Stimulated activated CD8-positive, alpha-beta memory T cell treated with anti-CD3 and anti-CD28 coated beads, Interleukin-2, amount 100 ng/mL, for 1 hour (primary cell): ENCODE data around the gene EPHA3.
"Not testable (repeated sequence)": the region's sequence is repeated elsewhere in the genome, so short reads cannot be mapped to it uniquely, and the experiment has no call there.

ENCODE experiments used
- DNase-seq, 2 donors: peaks; one replicate each; pipeline ENCODE4 v3.0.0-alpha.2; 2020; ENCODE audit warnings: low read depth in 2 of 2

EPHA3 gene

DNA sequence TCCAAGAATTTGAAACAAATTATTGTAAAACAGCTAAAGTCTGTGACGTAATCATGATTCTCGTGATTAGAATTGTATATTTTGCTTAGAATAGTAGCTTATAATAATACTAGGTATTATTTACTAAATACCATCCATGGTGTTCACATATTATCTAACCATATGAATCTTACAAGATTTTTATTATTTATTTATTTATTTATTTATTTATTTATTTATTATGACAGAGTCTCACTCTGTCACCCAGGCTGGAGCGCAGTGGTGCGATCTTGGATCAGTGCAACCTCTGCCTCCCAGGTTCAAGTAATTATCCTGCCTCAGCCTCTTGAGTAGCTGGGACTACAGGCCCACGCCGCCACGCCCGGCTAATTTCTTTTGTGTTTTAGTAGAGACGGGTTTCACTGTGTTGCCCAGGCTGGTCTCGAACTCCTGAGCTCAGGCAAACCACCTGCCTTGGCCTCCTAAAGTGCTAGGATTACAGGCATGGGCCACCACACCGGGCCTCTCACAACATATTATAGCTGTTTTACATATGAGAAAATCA is 173.5 kb downstream of the EPHA3 start:
- no peak for DNase-seq

- no peak for DNase-seq
Measured at GRCh38 chr3:89287902-89288508, 180.6 kb downstream of the EPHA3 start.

GRCh38 chr3:89289574-89290190 is 182.3 kb downstream of the EPHA3 start:
- no peak for DNase-seq

DNA sequence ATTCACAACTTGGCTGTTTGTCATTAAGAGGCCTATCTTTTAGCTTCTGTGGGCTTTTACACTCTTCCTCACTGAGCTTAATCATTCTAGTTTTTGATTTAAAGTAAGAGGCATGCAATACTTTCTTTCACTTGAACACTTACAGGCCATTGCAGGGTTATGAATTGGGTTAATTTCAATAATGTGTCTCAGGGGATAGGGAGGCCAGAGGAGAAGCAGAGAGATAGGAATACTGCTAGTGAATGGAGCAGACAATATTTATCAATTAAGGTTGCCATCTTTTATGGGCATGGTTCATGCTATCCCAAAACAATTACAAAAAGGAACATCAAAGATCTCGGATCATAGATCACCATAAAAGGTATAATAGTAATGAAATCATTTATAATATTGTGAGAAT is 189.8 kb downstream of the EPHA3 start:
- no peak for DNase-seq

- no peak for DNase-seq
Measured at GRCh38 chr3:89300526-89300925, 193.1 kb downstream of the EPHA3 start.

DNA sequence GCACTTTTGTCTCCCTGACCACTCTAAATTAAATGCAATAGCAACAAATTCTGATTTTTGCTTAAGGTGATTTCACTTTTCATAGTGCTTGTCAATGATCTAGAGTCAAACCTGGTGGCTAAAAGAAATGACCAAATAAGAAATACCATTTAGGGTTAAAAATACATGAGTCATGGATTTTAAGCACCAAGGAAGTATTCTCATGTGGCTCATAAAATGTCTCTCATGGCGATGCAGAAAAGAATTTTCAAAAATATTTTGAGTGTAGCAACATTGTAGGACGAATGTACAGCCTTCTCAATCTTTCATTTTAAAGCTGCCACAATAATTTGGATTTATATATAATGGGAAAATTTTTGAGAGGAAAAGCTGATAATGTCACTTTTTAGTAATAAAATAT is 193.6 kb downstream of the EPHA3 start:
- no peak for DNase-seq

GRCh38 chr3:89303701-89304100 is 196.3 kb downstream of the EPHA3 start:
- DNase-seq = no peak

DNA sequence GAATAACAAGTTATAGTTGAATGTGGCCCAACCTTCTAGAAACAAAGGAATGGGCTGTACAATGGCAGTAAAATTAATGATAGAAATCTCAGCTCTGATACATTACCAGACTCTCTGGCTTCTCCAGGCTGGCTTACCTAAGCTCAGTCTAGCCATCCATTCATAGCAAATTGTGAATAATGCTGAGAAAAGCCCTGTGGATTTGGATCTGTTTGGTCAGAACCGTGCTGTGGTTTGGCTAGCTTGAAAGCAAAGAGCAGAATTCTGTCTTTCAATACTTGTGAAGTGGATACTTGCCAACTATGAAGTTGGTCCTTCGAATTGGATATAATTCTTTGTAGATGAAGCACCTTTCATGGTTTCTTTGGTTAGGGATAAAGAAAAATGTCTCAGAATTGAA is 199.1 kb downstream of the EPHA3 start:
- no peak for DNase-seq

- DNase-seq = no peak
Measured at GRCh38 chr3:89311581-89311980, 204.2 kb downstream of the EPHA3 start.

- DNase-seq = no peak
Measured at GRCh38 chr3:89312141-89312540, 204.7 kb downstream of the EPHA3 start.

DNA sequence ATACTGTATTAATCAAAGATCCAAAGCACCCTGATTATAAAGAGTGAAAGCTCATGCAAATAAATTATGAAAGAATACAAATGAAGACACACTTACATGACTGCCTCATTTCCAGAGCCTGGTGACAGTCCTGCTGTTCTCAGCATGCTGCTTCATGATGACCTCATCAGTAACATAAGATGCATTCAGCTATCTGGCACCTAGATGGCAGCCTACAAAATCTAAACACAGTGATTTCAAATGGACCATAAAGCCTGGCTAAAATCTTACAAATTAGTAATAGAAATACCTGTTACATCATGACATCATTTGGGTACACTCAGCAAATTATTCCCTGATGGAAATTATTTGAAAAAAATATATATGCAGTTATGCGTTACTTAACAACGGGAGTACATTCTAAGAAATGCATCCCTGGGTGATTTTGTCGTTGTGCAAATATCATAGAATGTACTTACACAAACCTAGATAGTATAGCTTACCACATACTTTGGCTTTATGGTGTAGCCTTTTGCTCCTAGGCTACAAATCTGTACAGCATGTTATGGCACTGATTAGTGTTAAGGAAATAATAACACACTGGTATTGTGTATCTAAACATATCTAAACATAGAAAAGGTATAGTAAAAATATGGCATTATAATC is 207.2 kb downstream of the EPHA3 start:
- DNase-seq = no peak

- DNase-seq = no peak
Measured at GRCh38 chr3:89315750-89316470, 208.5 kb downstream of the EPHA3 start.

DNA sequence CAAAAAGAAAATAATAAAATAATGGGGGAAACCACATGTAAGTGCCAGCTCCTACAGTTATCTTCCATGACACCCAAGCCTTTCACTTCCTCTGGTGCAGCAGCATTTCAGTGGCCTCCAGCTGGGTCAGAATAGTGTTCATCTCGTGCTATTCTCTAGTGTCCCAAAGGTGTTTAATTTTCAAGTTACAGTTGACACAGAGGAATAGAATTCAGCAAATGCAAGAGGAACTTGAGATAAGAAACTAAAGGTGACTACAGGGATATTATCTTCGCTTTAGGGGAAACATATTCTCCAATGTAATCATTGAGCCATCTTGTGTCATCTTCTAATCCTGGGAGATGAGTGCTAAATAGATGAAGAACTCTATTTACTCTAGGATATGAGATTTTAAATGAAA is 212.8 kb downstream of the EPHA3 start:
- no peak for DNase-seq

GRCh38 chr3:89326997-89327396 is 219.6 kb downstream of the EPHA3 start:
- DNase-seq = no peak

- DNase-seq = no peak
Measured at GRCh38 chr3:89332386-89332785, 225.0 kb downstream of the EPHA3 start.

DNA sequence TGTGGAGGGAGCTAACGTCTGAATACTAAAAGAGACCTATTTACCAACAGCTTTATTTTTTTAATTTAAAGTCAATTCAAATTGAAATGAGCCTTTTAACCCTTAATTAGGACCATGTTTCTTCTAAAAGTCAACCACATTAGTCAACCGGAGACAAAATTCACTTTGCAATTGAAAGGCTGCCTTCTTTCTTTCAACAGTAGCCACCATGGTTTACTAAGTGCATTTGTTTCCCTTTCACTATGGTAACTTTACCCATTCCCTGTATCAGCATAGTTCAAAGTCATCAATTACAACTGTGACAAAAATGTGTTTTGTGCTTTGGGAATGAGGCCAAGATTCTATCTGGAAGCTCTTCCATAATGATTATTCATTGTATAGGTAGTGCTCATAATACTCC is 225.4 kb downstream of the EPHA3 start:
- no peak for DNase-seq

DNA sequence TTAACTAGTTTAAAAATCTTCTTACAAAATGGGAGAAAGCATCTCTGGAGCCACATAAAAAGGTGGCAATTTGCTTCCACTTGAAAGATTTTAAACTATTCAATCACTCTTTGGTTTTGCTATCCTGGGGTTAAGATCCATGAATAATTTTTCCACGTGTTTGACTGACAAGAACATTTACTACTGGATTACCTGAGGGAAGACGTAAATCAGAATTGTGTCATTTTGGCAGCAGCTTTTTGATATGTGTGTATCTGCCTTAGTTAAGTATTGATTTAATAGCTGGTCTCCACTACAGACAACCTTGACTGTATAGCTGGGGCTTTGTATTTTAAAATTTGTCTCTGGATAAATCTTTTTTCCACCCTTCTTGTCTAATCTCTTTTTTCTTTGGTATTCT is 228.3 kb downstream of the EPHA3 start:
- no peak for DNase-seq

GRCh38 chr3:89340408-89340807 is 233.0 kb downstream of the EPHA3 start:
- DNase-seq = no peak

GRCh38 chr3:89344076-89344475 is 236.7 kb downstream of the EPHA3 start:
- no peak for DNase-seq

GRCh38 chr3:89350935-89351334 is 243.5 kb downstream of the EPHA3 start:
- not testable (repeated sequence) for DNase-seq

DNA sequence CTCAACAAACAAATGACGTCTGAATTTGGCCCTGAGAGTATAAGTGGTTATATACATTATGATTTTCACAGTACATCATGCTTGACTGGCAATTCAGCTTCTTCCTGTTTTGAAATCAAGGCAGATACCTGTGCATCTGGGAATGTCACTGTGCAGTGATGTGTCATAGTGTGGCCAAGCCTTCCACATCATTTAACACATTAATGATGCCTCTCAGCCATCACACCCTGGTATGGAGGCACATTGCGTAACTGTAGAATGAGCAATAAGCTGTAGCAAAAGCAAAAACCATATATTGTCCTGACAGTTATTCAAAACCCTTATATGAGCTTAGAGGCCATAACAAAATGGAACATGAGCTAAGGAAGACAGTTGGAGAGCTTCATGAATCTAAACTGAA is 246.0 kb downstream of the EPHA3 start:
- no peak for DNase-seq

DNA sequence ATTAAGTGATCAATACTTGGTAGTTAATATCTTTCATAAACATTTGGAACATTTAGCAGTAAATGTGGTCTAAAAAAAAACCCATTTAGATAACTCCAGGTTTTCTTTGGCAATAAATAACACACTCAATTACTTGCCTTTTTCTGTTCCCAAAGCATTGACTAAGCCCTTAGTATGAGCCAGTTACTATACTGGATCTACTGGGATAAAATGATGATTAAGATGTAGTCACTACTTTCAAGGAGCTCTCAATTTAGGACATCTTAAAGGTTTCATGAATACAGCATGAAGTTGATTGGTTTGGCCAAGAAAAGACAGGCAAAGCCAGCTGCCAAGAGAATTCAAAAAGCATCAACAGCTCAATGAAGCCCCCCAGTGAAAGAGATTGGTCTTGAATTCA is 250.9 kb downstream of the EPHA3 start:
- no peak for DNase-seq

- no peak for DNase-seq
Measured at GRCh38 chr3:89360156-89360555, 252.7 kb downstream of the EPHA3 start.
